HepG2 (cell line): ENCODE data around the gene KIF13A. TPM values are rescaled to one million over a fixed set of nuclear protein-coding genes. Genes with fewer than 3 reads are reported as not detected.

Source experiments
- ATAC-seq: fragments of 200-7000 bp; cut with Tn5 transposase; 3 replicates; pipeline ENCODE4 v1.9.1; 2020; ENCODE audit warnings: mild to moderate bottlenecking, moderate library complexity
- BruUV-seq: library from RNA; stranded (reverse); fragments of 400-500 nt; replicated peaks from 2 replicates; lab custom pipeline; 2021; lab: Mats Ljungman, UMichigan
- CTCF ChIA-PET: fragments of 300-600 bp; formaldehyde crosslinking; extraction: SDS; loops from one replicate; lab custom pipeline; 2021; ENCODE audit warnings: low total read pairs, inconsistent platforms, low intra/inter-chr PET ratio; lab: Yijun Ruan, JAX
- POLR2A ChIA-PET: fragments of 350-600 bp; sonication (Branson Sonifier 250); formaldehyde crosslinking; loops from one replicate; lab custom pipeline; 2020; ENCODE audit warnings: antibody characterized with exemption, inconsistent platforms; lab: Yijun Ruan, JAX
- DNase-seq: peaks from one replicate; pipeline ENCODE4 v3.0.0-alpha.2; 2015; ENCODE audit warnings: low spot score
- FAIRE-seq: peaks from 3 replicates; lab custom pipeline; 2011; peaks lifted over from hg19 to GRCh38; lab: Jason Lieb, UNC
- H2AFZ ChIP-seq: one replicate; pipeline ENCODE4 v1.6.1; 2011; ENCODE audit warnings: low read length, inconsistent platforms
- H3K27ac ChIP-seq: fragments of 300-600 bp; 3 replicates; pipeline ENCODE4 v1.8.0; 2011; ENCODE audit warnings: mixed run types, mild to moderate bottlenecking, mixed read lengths, low read length, inconsistent platforms; ENCODE audit not compliant: insufficient read depth; ENCODE audit errors: extremely low read length
- H3K27me3 ChIP-seq, 2 experiments: fragments of 200-600 bp in 1 of 2; 2 replicates in 1 of 2; 3 replicates in 1 of 2; pipeline versions ENCODE4 v1.6.0 to v1.8.0; 2011; ENCODE audit warnings: low read length in 2 of 2, mild to moderate bottlenecking in 2 of 2, moderate library complexity in 2 of 2, inconsistent platforms in 1 of 2; ENCODE audit not compliant: insufficient read depth in 2 of 2, control insufficient read depth in 1 of 2
- H3K36me3 ChIP-seq, 2 experiments: fragments of 200-600 bp in 1 of 2; replicated peaks in 1 of 2; 2 replicates in 1 of 2; 3 replicates in 1 of 2; pipeline versions ENCODE4 v1.5.1 to v1.8.0; 2011; ENCODE audit warnings: low read length in 2 of 2, inconsistent platforms in 1 of 2; ENCODE audit not compliant: insufficient read depth in 2 of 2, control insufficient read depth in 1 of 2
- H3K4me1 ChIP-seq: 2 replicates; pipeline ENCODE4 v1.5.1; 2012; ENCODE audit warnings: low read length, inconsistent platforms; ENCODE audit not compliant: insufficient read depth
- H3K4me2 ChIP-seq: 2 replicates; pipeline ENCODE4 v1.6.0; 2011; ENCODE audit warnings: low read depth, low read length, inconsistent platforms
- H3K4me3 ChIP-seq, 3 experiments: fragments of 200-600 bp in 1 of 3; sonication (generic), shearing (Covaris generic) in 1 of 3; replicated peaks in 1 of 3; 2 replicates each; pipeline ENCODE4 v1.5.1; 2011 to 2016; ENCODE audit warnings: low read length in 3 of 3, inconsistent platforms in 2 of 3, low read depth in 2 of 3, mild to moderate bottlenecking in 2 of 3, control low read depth in 1 of 3, mixed read lengths in 1 of 3; ENCODE audit not compliant: insufficient read depth in 1 of 3
- H3K79me2 ChIP-seq: one replicate; pipeline ENCODE4 v1.6.1; 2011; ENCODE audit warnings: low read length, inconsistent platforms; ENCODE audit not compliant: insufficient read depth
- H3K9ac ChIP-seq: 2 replicates; pipeline ENCODE4 v1.6.0; 2011; ENCODE audit warnings: mild to moderate bottlenecking, low read depth, low read length, inconsistent platforms; ENCODE audit not compliant: insufficient read depth
- H3K9me3 ChIP-seq: 2 replicates; pipeline ENCODE4 v1.5.1; 2012; ENCODE audit warnings: mild to moderate bottlenecking, low read length
- H4K20me1 ChIP-seq: 2 replicates; pipeline ENCODE4 v1.6.0; 2011; ENCODE audit warnings: inconsistent platforms, mild to moderate bottlenecking, low read length, moderate library complexity; ENCODE audit not compliant: insufficient read depth
- FOXM1 ChIP-seq: sonication (generic); formaldehyde crosslinking; IDR thresholded peaks from 2 replicates; pipeline ENCODE4 v1.5.0; 2020; ENCODE audit warnings: missing genetic modification reagents
- ISL2 ChIP-seq: sonication (generic); formaldehyde crosslinking; IDR thresholded peaks from 2 replicates; pipeline ENCODE4 v1.5.0; 2020; ENCODE audit warnings: missing genetic modification reagents
- KDM5B ChIP-seq: sonication (generic); formaldehyde crosslinking; IDR thresholded peaks from 2 replicates; pipeline ENCODE4 v1.4.0; 2020; ENCODE audit warnings: missing genetic modification reagents, mild to moderate bottlenecking, borderline replicate concordance
- MAFK ChIP-seq, 2 experiments: IDR thresholded peaks in 1 of 2; conservative IDR thresholded peaks in 1 of 2; 2 replicates each; pipeline ENCODE4 v1.6.1; 2011; ENCODE audit warnings: improper control_type of control experiment in 2 of 2, low read length in 2 of 2
- STAG1 ChIP-seq: sonication (generic); formaldehyde crosslinking; IDR thresholded peaks from 2 replicates; pipeline ENCODE4 v1.4.0; 2020; ENCODE audit warnings: missing genetic modification reagents
- TAF1 ChIP-seq: sonication (generic); formaldehyde crosslinking; IDR thresholded peaks from 2 replicates; pipeline ENCODE4 v1.4.0; 2020; ENCODE audit warnings: missing genetic modification reagents
- TAF15 ChIP-seq: fragments of 200-400 bp; formaldehyde crosslinking; IDR thresholded peaks from one replicate; pipeline ENCODE4 v1.6.1; 2018; ENCODE audit warnings: mild to moderate bottlenecking, low read depth, low read length; ENCODE audit not compliant: poor library complexity, severe bottlenecking
- ZBTB2 ChIP-seq: sonication (generic); formaldehyde crosslinking; IDR thresholded peaks from 2 replicates; pipeline ENCODE4 v1.8.0; 2022; ENCODE audit warnings: low read depth, missing genetic modification reagents
- ZFAT ChIP-seq: sonication (generic); formaldehyde crosslinking; conservative IDR thresholded peaks from 2 replicates; pipeline ENCODE4 v1.8.1; 2023; ENCODE audit warnings: missing genetic modification reagents, inconsistent platforms
- ZNF282 ChIP-seq: fragments of 450-650 bp; IDR thresholded peaks from 2 replicates; pipeline ENCODE4 v1.6.1; 2018; ENCODE audit not compliant: partially characterized antibody
- ZNF580 ChIP-seq: IDR thresholded peaks from 2 replicates; pipeline ENCODE4 v1.6.1; 2016; ENCODE audit warnings: low read depth, borderline replicate concordance
- ZNF713 ChIP-seq: sonication (generic); formaldehyde crosslinking; IDR thresholded peaks from 2 replicates; pipeline ENCODE4 v1.4.0; 2020; ENCODE audit warnings: mild to moderate bottlenecking, missing genetic modification reagents
- ZNF746 ChIP-seq: sonication (generic); formaldehyde crosslinking; IDR thresholded peaks from 2 replicates; pipeline ENCODE4 v1.8.0; 2022; ENCODE audit warnings: mild to moderate bottlenecking, missing genetic modification reagents
- ZNF775 ChIP-seq: sonication (generic); formaldehyde crosslinking; IDR thresholded peaks from 2 replicates; pipeline ENCODE4 v1.4.0; 2020; ENCODE audit warnings: missing genetic modification reagents, mild to moderate bottlenecking, moderate library complexity, borderline replicate concordance
- WGBS: methylation state at CpG from one replicate; pipeline ENCODE4 v1.1.6; 2017; ENCODE audit warnings: low lambda C conversion rate; 5-methylcytosine and 5-hydroxymethylcytosine counted together
- in situ Hi-C: cut with HindIII; loops from 2 replicates; pipeline ENCODE4 v1.10.0; 2017; ENCODE audit warnings: low pct_unique_long_range_greater_than_20kb; ENCODE audit not compliant: extremely low pct_ligation_motif_present
- intact Hi-C: fragments of 100-400 bp; cut with micrococcal nuclease; formaldehyde crosslinking; loops from one replicate; pipeline ENCODE4 v1.10.0; 2022; ENCODE audit not compliant: unreplicated experiment
- polyA plus RNA-seq, 8 experiments: library from polyadenylated mRNA; depleted of rRNA in 3 of 8; stranded (reverse) in 7 of 8; unstranded in 1 of 8; fragments of >200 nt; fragmentation: Illumina TruSeq in 4 of 8; extraction: Trizol in 4 of 8; gene quantifications; 2 replicates each; pipeline versions ENCODE4 v1.2.1 to v1.2.3, GENCODE V29; 2011 to 2016; ENCODE audit warnings: low read depth in 4 of 8, missing spikeins in 1 of 8, mixed read lengths in 1 of 8; ENCODE audit not compliant: insufficient read depth in 1 of 8
- total RNA-seq, 5 experiments: library from RNA; depleted of rRNA; stranded (reverse); fragments of >200 nt; fragmentation: Illumina TruSeq; extraction: Trizol; gene quantifications; 2 replicates each; pipeline ENCODE4 v1.2.3, GENCODE V29; 2016; ENCODE audit warnings: low read depth in 1 of 5
- TF ChIP-seq, protein P1 (sequence below): sonication (generic); formaldehyde crosslinking; IDR thresholded peaks from 2 replicates; pipeline ENCODE4 v1.9.0; 2021; ENCODE audit warnings: missing genetic modification reagents, mild to moderate bottlenecking, borderline replicate concordance
- TF ChIP-seq, protein P2 (sequence below): sonication (generic); formaldehyde crosslinking; IDR thresholded peaks from 2 replicates; pipeline ENCODE4 v1.5.1; 2020; ENCODE audit warnings: missing genetic modification reagents, mild to moderate bottlenecking, borderline replicate concordance

Gene KIF13A
- total and polyA plus RNA-seq, 2 of the 13 experiments (the other 11 are each of a cell fraction or from before 2014, with no cell fraction given) = 21.1 to 37.2 TPM

DNA sequence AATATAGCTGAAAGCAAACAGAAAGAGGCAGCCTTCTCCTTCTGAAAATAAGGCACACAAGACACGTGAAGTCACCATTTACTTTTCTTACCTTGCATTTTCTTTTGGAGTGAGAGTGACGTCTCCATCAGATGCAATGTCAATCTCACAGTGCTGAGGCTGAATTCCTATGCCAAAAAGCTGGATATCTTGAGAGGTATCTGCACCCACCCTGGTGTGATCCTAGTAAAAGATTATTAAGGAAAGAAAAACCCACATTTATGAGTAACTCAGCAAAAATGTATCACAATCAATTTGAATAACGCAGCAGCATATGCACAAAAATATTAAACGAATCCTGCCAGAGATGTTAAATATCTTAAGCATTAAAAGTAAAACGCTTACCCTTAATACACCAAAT lies 159.3 kb downstream of the KIF13A start:
- Histone ChIP-seq H3K27me3 (no peaks in the 10 kb centered on the region), H3K27ac (no peak overlapping the region), H3K4me3 (no peak overlapping the region), H3K9me3 (no peaks in the 10 kb centered on the region), H4K20me1 (no peaks in the 10 kb centered on the region), H3K36me3 (peaks cover 13 to 63% of the 10 kb centered on the region in 2 experiments), H2AFZ (no peak overlapping the region), H3K79me2 (no peaks in the 10 kb centered on the region), H3K4me1 (no peaks in the 10 kb centered on the region)
- ChIA-PET CTCF (no interaction called here), POLR2A (no interaction called here)
- DNase-seq = no peak
- FAIRE-seq = no peak
- BruUV-seq = no TSS peak
- in situ Hi-C loops (no loop called here), intact Hi-C loops (no loop called here)
- ATAC-seq = no peak
- WGBS = 96% methylated on average over 5 of the region's 5 CpGs
- TF ChIP-seq, protein P1, sequence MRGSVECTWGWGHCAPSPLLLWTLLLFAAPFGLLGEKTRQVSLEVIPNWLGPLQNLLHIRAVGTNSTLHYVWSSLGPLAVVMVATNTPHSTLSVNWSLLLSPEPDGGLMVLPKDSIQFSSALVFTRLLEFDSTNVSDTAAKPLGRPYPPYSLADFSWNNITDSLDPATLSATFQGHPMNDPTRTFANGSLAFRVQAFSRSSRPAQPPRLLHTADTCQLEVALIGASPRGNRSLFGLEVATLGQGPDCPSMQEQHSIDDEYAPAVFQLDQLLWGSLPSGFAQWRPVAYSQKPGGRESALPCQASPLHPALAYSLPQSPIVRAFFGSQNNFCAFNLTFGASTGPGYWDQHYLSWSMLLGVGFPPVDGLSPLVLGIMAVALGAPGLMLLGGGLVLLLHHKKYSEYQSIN (CRISPR knock-in tag) = no peak
- TF ChIP-seq MAFK (conservative IDR thresholded peaks at IDR 0.05 in 1 of 2, IDR thresholded peaks at IDR 0.05 in 1 of 2; ENCODE audit: low read length in 2 of 2) (0 out of 4 replicates have a peak, but pooled peaks of 1 of the 2 experiments have one; percentile 3), FOXM1 (CRISPR knock-in tag) (no peak), ZNF282 (no peak)
- TF ChIP-seq, all 625 proteins: peak for 1
- H3K4me2 ChIP-seq = no peak overlapping the region
- H3K9ac ChIP-seq = no peak overlapping the region

DNA sequence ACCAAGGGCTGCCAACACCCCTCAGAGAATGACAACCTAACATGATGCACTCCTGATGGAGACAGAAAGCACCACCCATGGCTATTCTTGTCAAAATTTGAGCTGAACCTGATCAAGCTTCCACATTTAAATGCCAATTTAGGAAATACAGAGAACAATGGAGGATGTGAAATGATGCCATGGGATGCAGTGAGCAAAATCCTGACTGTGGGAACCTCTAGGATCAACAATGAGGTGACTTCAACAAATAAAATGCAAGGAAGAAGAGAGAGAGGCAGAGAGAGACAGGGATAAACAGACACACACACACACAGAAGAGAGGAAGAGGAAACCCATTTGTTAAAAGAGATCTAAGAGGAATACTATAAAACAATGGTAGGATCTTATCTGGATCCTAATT lies 161.1 kb downstream of the KIF13A start:
- no peaks in the 10 kb centered on the region for H3K27me3 ChIP-seq
- ChIA-PET POLR2A (interaction anchor here (0.6 kb wide), 1 partner anchor 124 kb away, joined by 3 read pairs; no protein-coding TSS in a partner anchor), CTCF (no interaction called here)
- no peaks in the 10 kb centered on the region for H4K20me1 ChIP-seq
- no peaks in the 10 kb centered on the region for H3K79me2 ChIP-seq
- DNase-seq (no peak), FAIRE-seq (no peak), ATAC-seq (no peak)
- no peak overlapping the region for H3K9ac ChIP-seq
- H3K4me3 ChIP-seq = no peak overlapping the region
- intact Hi-C loops (no loop called here), in situ Hi-C loops (no loop called here)
- no peaks in the 10 kb centered on the region for H3K4me1 ChIP-seq
- no peak overlapping the region for H3K4me2 ChIP-seq
- H3K27ac ChIP-seq = no peak overlapping the region
- H2AFZ ChIP-seq = no peak overlapping the region
- BruUV-seq = no TSS peak
- H3K9me3 ChIP-seq = no peaks in the 10 kb centered on the region
- H3K36me3 ChIP-seq = peaks cover 13 to 57% of the 10 kb centered on the region in 2 experiments
- TF ChIP-seq TAF1 = no peak
- no peak for TF ChIP-seq TAF15
- no peak for TF ChIP-seq STAG1 (CRISPR knock-in tag)
- no peak for TF ChIP-seq ZNF713 (CRISPR knock-in tag)
- TF ChIP-seq ZNF580 (CRISPR knock-in tag) = no peak
- TF ChIP-seq, protein P2, sequence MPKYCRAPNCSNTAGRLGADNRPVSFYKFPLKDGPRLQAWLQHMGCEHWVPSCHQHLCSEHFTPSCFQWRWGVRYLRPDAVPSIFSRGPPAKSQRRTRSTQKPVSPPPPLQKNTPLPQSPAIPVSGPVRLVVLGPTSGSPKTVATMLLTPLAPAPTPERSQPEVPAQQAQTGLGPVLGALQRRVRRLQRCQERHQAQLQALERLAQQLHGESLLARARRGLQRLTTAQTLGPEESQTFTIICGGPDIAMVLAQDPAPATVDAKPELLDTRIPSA = no peak
- no peak for TF ChIP-seq ISL2 (CRISPR knock-in tag)
- TF ChIP-seq ZNF775 (CRISPR knock-in tag) = no peak
- TF ChIP-seq ZNF746 (CRISPR knock-in tag) = no peak
- no peak for TF ChIP-seq KDM5B
- TF ChIP-seq ZFAT = no peak
- TF ChIP-seq ZBTB2 (CRISPR knock-in tag) = no peak
